Kidney epithelial cell (primary cell): ENCODE measurements around the gene ENTPD8. TPM values are rescaled to one million over a fixed set of nuclear protein-coding genes. Genes with fewer than 3 reads are reported as not detected.
A peak's percentile ranks its signal among the peaks of the same experiment; 100 is the strongest.

ENCODE experiments used
- DNase-seq: peaks from one replicate; pipeline ENCODE4 v3.0.0-alpha.2; 2010; ENCODE audit warnings: low read depth
- H3K27me3 ChIP-seq: 2 replicates; pipeline ENCODE4 v1.6.0; 2011; ENCODE audit warnings: low read length; ENCODE audit not compliant: control insufficient read depth, insufficient read depth
- H3K36me3 ChIP-seq: 2 replicates; pipeline ENCODE4 v1.5.1; 2011; ENCODE audit warnings: low read length; ENCODE audit not compliant: control insufficient read depth, insufficient read depth
- H3K4me3 ChIP-seq: 2 replicates; pipeline ENCODE4 v1.5.1; 2011; ENCODE audit warnings: low read depth, mild to moderate bottlenecking, control low read depth, low read length
- CTCF ChIP-seq: IDR thresholded peaks from 2 replicates; pipeline ENCODE4 v1.5.1; 2011; ENCODE audit warnings: mild to moderate bottlenecking, moderate library complexity, low read length, control low read depth, inconsistent platforms; ENCODE audit not compliant: insufficient read depth, poor library complexity, severe bottlenecking
- total RNA-seq: library from RNA; depleted of rRNA; stranded (reverse); fragments of >200 nt; gene quantifications from 2 replicates; pipeline ENCODE4 v1.2.3, GENCODE V29; 2015

ENTPD8 gene
- total RNA-seq, 1 donor from 2014 or later: not detected

GRCh38 chr9:137486545-137487453 is 45.6 kb upstream of the ENTPD8 start:
- Histone ChIP-seq H3K4me3 (no peak overlapping the region), H3K36me3 (no peaks in the 10 kb centered on the region), H3K27me3 (no peaks in the 10 kb centered on the region)
- no peak for DNase-seq
- TF ChIP-seq CTCF: no peak

GRCh38 chr9:137486141-137486490 is 45.0 kb upstream of the ENTPD8 start:
- Histone ChIP-seq H3K36me3 (no peaks in the 10 kb centered on the region), H3K27me3 (no peaks in the 10 kb centered on the region), H3K4me3 (no peak overlapping the region)
- no peak for TF ChIP-seq CTCF
- DNase-seq: no peak

DNA sequence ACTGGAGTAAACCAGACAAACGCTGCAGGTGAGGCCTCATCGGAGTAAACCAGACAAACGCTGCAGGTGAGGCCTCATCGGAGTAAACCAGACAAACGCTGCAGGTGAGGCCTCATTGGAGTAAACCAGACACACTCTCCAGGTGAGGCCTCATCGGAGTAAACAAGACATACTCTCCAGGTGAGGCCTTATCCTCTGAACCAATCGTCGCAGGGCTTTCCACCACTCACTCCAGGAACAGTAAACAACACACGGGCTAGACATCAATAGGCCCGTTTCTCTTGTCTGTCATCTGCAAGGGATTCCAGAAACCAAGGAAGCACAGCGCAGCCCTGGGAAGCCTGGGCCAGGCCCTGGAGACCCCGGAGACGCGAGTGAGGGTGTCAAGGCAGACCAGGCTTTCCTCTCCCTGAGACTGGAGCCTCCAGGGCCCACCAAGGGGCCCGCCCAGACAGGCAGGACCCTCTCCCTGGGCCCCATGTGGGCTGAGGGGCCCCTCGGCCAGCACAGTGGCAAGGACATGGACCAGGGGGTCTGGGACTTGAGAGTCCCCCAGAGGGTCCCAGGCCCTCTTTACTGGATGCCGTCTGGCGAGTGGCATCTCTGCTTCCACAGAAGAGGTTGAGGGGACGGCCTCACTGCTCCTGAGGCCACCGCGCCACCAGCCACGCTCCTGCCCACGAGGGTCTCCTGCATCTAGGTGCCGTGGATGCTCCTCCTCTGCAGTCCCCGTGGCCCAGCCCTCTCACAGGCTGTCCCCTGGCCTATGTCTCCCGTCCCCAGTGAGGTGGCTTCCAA is 44.4 kb upstream of the ENTPD8 start:
- Histone ChIP-seq H3K4me3 (no peak overlapping the region), H3K36me3 (no peaks in the 10 kb centered on the region), H3K27me3 (peaks cover 5% of the 10 kb centered on the region)
- no peak for TF ChIP-seq CTCF
- no peak for DNase-seq

DNA sequence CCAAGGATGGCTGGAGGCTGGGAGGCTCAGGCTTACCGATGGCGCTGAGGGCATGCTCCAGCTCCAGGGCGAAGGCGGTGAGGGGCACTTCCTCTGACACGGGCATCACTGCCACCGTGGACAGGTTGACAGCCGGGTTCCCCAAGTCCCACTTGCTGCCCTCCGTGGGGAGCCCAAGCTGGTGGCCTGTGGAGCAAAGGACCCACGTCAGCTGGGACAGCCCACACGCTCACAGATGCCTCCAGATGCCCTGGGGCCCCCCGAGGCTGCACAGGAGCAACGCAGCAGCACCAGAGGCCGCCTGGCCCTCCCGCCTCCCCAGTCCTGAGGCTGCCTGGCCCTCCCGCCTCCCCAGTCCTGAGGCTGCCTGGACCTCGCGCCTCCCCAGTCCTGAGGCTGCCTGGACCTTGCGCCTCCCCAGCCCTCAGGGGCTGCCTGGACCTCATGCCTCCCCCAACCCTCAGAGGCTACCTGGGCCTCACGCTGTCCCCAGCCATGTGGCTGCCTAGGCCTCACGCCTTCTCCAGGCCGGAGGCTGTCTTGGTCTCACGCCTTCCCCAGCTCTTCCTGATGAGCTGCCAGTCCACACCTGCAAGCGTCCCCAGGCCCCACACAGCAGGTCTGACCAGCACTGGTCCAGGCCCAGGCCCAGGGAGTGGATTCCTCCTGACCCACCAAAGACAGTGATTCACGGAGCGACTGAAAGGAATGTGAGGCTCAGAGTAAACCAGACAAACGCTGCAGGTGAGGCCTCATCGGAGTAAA is 43.6 kb upstream of the ENTPD8 start:
- Histone ChIP-seq H3K36me3 (no peaks in the 10 kb centered on the region), H3K27me3 (peaks cover 11% of the 10 kb centered on the region), H3K4me3 (no peak overlapping the region)
- no peak for DNase-seq
- TF ChIP-seq CTCF: no peak

GRCh38 chr9:137482094-137482781 is 41.1 kb upstream of the ENTPD8 start:
- H3K27me3 ChIP-seq: peaks cover 26% of the 10 kb centered on the region
- TF ChIP-seq CTCF: no peak
- no peak overlapping the region for H3K4me3 ChIP-seq
- H3K36me3 ChIP-seq: no peaks in the 10 kb centered on the region
- peak; percentile 18 for DNase-seq
